WI38 (cell line): Measurements from ENCODE around the gene NUDCD3.

ENCODE experiments used
- H3K4me3 ChIP-seq: 2 replicates; pipeline ENCODE4 v1.5.1; 2011; ENCODE audit warnings: low read depth, mild to moderate bottlenecking, control low read depth, low read length
- TF ChIP-seq, protein P1 (sequence below): IDR thresholded peaks from 2 replicates; pipeline ENCODE4 v1.5.1; 2012; ENCODE audit warnings: low read depth, mild to moderate bottlenecking, control low read depth, low read length

The NUDCD3 gene

DNA sequence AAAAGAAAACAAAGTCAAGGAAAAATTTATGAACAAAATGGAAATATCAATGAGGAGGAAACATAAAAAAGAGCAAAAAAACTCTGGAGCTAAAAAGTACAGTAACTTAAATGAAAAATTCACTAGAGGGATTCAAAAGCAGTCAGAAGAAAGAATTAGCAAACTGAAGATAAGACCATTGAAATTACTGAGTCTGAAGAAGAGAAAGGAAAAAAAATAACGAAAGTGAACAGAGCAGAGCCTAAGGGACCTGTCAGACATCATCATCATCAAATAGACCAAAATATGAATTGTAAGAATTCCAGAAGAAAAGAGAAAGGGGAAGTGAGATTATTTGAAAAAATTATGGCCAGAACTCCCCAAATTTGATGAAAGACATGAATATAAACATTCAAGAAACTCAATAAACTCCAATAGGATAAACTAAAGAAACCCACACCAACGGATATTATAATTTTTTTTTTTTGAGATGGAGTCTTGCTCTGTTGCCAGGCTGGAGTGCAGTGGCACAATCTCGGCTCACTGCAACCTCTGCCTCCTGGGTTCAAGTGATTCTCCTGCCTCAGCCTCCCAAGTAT, 34.4 kb upstream of the NUDCD3 start:
- TF ChIP-seq, protein P1, sequence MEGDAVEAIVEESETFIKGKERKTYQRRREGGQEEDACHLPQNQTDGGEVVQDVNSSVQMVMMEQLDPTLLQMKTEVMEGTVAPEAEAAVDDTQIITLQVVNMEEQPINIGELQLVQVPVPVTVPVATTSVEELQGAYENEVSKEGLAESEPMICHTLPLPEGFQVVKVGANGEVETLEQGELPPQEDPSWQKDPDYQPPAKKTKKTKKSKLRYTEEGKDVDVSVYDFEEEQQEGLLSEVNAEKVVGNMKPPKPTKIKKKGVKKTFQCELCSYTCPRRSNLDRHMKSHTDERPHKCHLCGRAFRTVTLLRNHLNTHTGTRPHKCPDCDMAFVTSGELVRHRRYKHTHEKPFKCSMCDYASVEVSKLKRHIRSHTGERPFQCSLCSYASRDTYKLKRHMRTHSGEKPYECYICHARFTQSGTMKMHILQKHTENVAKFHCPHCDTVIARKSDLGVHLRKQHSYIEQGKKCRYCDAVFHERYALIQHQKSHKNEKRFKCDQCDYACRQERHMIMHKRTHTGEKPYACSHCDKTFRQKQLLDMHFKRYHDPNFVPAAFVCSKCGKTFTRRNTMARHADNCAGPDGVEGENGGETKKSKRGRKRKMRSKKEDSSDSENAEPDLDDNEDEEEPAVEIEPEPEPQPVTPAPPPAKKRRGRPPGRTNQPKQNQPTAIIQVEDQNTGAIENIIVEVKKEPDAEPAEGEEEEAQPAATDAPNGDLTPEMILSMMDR = no peak
- H3K4me3 ChIP-seq = no peak overlapping the region

DNA sequence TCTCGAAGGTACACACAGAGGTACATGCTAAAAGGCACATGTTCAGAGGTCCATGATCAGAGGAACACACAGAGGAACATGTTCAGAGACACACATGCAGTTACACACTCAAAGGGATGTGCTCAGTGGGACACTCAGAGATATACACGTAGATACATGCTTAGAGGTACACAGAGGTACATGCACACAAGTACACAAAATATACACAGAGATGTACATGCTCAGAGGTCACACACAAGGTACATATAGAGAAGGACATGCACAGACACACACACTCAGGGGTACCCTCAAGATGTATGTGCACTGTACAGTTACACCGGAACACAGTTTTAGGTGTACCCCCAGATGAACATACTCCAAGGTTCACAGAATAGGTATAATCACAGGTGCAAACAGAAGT, 31.9 kb upstream of the NUDCD3 start:
- H3K4me3 ChIP-seq = no peak overlapping the region
- TF ChIP-seq, protein P1 = no peak

DNA sequence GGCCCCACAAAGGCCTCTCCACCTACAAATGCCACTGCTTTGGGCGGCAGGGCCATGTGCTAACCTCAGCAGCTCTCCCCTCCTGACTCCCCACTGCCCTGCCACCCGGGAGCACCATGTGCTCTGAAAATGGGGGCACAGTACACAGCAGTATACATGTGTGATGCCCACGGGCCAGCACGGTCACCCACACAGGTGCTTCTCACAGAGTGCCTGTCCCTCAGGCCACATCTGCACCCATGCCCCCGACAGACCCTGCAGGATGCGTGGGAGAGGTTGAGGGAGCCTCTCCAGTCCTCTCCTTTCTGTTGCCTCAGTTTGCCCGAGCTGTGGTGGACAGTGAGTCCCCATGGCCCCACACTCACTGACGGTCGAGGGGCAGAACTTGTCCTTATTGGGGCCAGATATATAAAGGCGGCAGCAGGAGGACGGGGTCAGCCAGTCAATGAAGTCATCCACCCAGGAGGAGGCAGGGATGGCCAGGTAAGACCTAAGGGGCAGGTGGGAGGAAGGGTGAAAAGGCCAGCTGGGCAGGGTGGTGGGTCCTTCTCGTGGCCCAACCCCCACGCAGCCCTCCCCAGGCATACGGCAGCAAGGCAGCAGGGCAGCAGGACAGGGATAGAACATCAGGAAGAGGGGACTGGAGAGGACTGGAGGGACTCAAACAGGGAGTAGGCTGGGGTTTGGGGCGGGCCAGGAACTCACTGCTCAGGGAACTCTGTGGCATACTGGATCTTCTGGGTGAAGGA, 31.1 kb upstream of the NUDCD3 start:
- no peak overlapping the region for H3K4me3 ChIP-seq
- TF ChIP-seq, protein P1 = no peak

DNA sequence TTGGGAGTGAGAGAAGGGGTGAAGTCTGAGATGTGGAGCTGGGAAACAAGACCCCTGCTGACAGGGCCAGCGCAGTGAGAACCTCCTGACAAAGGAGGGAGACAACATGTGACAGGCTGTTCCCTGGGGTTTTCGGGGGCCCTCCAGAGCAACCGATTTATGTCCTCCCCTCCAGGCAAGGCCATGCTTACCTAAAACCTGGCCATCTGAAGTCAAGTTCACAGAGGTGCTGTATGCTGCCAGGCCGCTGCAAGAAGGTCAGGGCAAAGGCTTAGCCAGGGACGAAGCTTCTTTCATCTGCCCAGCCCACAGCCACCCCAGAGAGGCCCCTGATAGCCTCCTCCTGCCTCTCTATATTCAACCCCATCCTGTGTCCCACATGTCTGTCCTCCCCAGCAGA, 30.1 kb upstream of the NUDCD3 start:
- no peak overlapping the region for H3K4me3 ChIP-seq
- TF ChIP-seq, protein P1 = no peak

GRCh38 chr7:44519546-44519945, 29.1 kb upstream of the NUDCD3 start:
- TF ChIP-seq, protein P1 = no peak
- H3K4me3 ChIP-seq = no peak overlapping the region

DNA sequence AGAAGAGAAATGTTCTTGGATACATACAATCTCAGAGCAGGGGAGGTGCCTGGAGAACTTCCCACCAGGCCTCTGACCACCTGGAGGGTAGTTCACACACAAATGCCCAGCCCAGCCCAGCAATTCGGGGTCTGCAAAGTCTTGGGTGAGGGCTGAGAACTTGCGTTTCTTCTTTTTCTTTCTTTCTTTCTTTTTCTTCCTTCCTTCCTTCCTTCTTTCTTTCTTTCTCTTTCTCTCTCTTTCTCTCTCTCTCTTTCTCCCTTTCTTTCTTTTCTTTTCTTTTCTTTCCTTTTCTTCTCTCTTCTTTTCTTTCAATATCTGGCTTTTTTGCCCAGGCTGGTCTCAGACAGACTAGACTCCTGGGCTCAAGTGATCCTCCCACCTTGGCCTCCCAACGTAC, 28.3 kb upstream of the NUDCD3 start:
- TF ChIP-seq, protein P1 = no peak
- no peak overlapping the region for H3K4me3 ChIP-seq

GRCh38 chr7:44517175-44517574, 26.7 kb upstream of the NUDCD3 start:
- no peak overlapping the region for H3K4me3 ChIP-seq
- TF ChIP-seq, protein P1 = no peak
